HepG2 (cell line): ENCODE data around the gene ALKBH4. TPM values are rescaled to one million over a fixed set of nuclear protein-coding genes. Genes with fewer than 3 reads are reported as not detected.

Experiments used
- ATAC-seq: fragments of 200-7000 bp; cut with Tn5 transposase; 3 replicates; pipeline ENCODE4 v1.9.1; 2020; ENCODE audit warnings: mild to moderate bottlenecking, moderate library complexity
- BruUV-seq: library from RNA; stranded (reverse); fragments of 400-500 nt; replicated peaks from 2 replicates; lab custom pipeline; 2021; lab: Mats Ljungman, UMichigan
- CTCF ChIA-PET: fragments of 300-600 bp; formaldehyde crosslinking; extraction: SDS; loops from one replicate; lab custom pipeline; 2021; ENCODE audit warnings: low total read pairs, inconsistent platforms, low intra/inter-chr PET ratio; lab: Yijun Ruan, JAX
- POLR2A ChIA-PET: fragments of 350-600 bp; sonication (Branson Sonifier 250); formaldehyde crosslinking; loops from one replicate; lab custom pipeline; 2020; ENCODE audit warnings: antibody characterized with exemption, inconsistent platforms; lab: Yijun Ruan, JAX
- DNase-seq: peaks from one replicate; pipeline ENCODE4 v3.0.0-alpha.2; 2015; ENCODE audit warnings: low spot score
- FAIRE-seq: peaks from 3 replicates; lab custom pipeline; 2011; peaks lifted over from hg19 to GRCh38; lab: Jason Lieb, UNC
- H2AFZ ChIP-seq: one replicate; pipeline ENCODE4 v1.6.1; 2011; ENCODE audit warnings: low read length, inconsistent platforms
- H3K27ac ChIP-seq: fragments of 300-600 bp; 3 replicates; pipeline ENCODE4 v1.8.0; 2011; ENCODE audit warnings: mixed run types, mild to moderate bottlenecking, mixed read lengths, low read length, inconsistent platforms; ENCODE audit not compliant: insufficient read depth; ENCODE audit errors: extremely low read length
- H3K27me3 ChIP-seq, 2 experiments: fragments of 200-600 bp in 1 of 2; 2 replicates in 1 of 2; 3 replicates in 1 of 2; pipeline versions ENCODE4 v1.6.0 to v1.8.0; 2011; ENCODE audit warnings: low read length in 2 of 2, mild to moderate bottlenecking in 2 of 2, moderate library complexity in 2 of 2, inconsistent platforms in 1 of 2; ENCODE audit not compliant: insufficient read depth in 2 of 2, control insufficient read depth in 1 of 2
- H3K36me3 ChIP-seq, 2 experiments: fragments of 200-600 bp in 1 of 2; replicated peaks in 1 of 2; 2 replicates in 1 of 2; 3 replicates in 1 of 2; pipeline versions ENCODE4 v1.5.1 to v1.8.0; 2011; ENCODE audit warnings: low read length in 2 of 2, inconsistent platforms in 1 of 2; ENCODE audit not compliant: insufficient read depth in 2 of 2, control insufficient read depth in 1 of 2
- H3K4me1 ChIP-seq: 2 replicates; pipeline ENCODE4 v1.5.1; 2012; ENCODE audit warnings: low read length, inconsistent platforms; ENCODE audit not compliant: insufficient read depth
- H3K4me2 ChIP-seq: 2 replicates; pipeline ENCODE4 v1.6.0; 2011; ENCODE audit warnings: low read depth, low read length, inconsistent platforms
- H3K4me3 ChIP-seq, 3 experiments: fragments of 200-600 bp in 1 of 3; sonication (generic), shearing (Covaris generic) in 1 of 3; replicated peaks in 1 of 3; 2 replicates each; pipeline ENCODE4 v1.5.1; 2011 to 2016; ENCODE audit warnings: low read length in 3 of 3, inconsistent platforms in 2 of 3, low read depth in 2 of 3, mild to moderate bottlenecking in 2 of 3, control low read depth in 1 of 3, mixed read lengths in 1 of 3; ENCODE audit not compliant: insufficient read depth in 1 of 3
- H3K79me2 ChIP-seq: one replicate; pipeline ENCODE4 v1.6.1; 2011; ENCODE audit warnings: low read length, inconsistent platforms; ENCODE audit not compliant: insufficient read depth
- H3K9ac ChIP-seq: 2 replicates; pipeline ENCODE4 v1.6.0; 2011; ENCODE audit warnings: mild to moderate bottlenecking, low read depth, low read length, inconsistent platforms; ENCODE audit not compliant: insufficient read depth
- H3K9me3 ChIP-seq: 2 replicates; pipeline ENCODE4 v1.5.1; 2012; ENCODE audit warnings: mild to moderate bottlenecking, low read length
- H4K20me1 ChIP-seq: 2 replicates; pipeline ENCODE4 v1.6.0; 2011; ENCODE audit warnings: inconsistent platforms, mild to moderate bottlenecking, low read length, moderate library complexity; ENCODE audit not compliant: insufficient read depth
- BRD4 ChIP-seq: sonication (generic); formaldehyde crosslinking; IDR thresholded peaks from 2 replicates; pipeline ENCODE4 v1.4.0; 2020; ENCODE audit warnings: missing genetic modification reagents
- CBFB ChIP-seq: sonication (generic); formaldehyde crosslinking; IDR thresholded peaks from 2 replicates; pipeline ENCODE4 v1.4.0; 2020; ENCODE audit warnings: missing genetic modification reagents
- EHMT2 ChIP-seq: fragments of 200-600 bp; sonication (generic); IDR thresholded peaks from 2 replicates; pipeline ENCODE4 v1.7.0; 2017; ENCODE audit warnings: antibody characterized with exemption, low read depth, low read length, borderline replicate concordance
- ELK4 ChIP-seq: sonication (generic); formaldehyde crosslinking; IDR thresholded peaks from 2 replicates; pipeline ENCODE4 v1.9.0; 2021; ENCODE audit warnings: missing genetic modification reagents, borderline replicate concordance
- GLI4 ChIP-seq: sonication (generic); formaldehyde crosslinking; IDR thresholded peaks from 2 replicates; pipeline ENCODE4 v1.5.1; 2020; ENCODE audit warnings: missing genetic modification reagents, mild to moderate bottlenecking, moderate library complexity, borderline replicate concordance
- GZF1 ChIP-seq: sonication (generic); formaldehyde crosslinking; IDR thresholded peaks from 2 replicates; pipeline ENCODE4 v1.5.1; 2020; ENCODE audit warnings: mild to moderate bottlenecking, missing genetic modification reagents
- MBNL3 ChIP-seq: fragments of 250-450 bp; sonication (Bioruptor Pico); conservative IDR thresholded peaks from 2 replicates; pipeline ENCODE4 v1.8.0; 2022; ENCODE audit warnings: mild to moderate bottlenecking, inconsistent platforms
- U2AF1 ChIP-seq: fragments of 200-400 bp; formaldehyde crosslinking; optimal IDR thresholded peaks from 2 replicates; pipeline ENCODE3; 2017; ENCODE audit warnings: mild to moderate bottlenecking, low read depth, low read length
- ZBTB38 ChIP-seq: sonication (generic); formaldehyde crosslinking; IDR thresholded peaks from 2 replicates; pipeline ENCODE4 v1.5.1; 2020; ENCODE audit warnings: mild to moderate bottlenecking, missing genetic modification reagents
- ZBTB44 ChIP-seq: sonication (generic); formaldehyde crosslinking; IDR thresholded peaks from 2 replicates; pipeline ENCODE4 v1.4.0; 2020; ENCODE audit warnings: missing genetic modification reagents
- ZMYM3 ChIP-seq: sonication (generic); formaldehyde crosslinking; IDR thresholded peaks from 2 replicates; pipeline ENCODE4 v1.5.1; 2020; ENCODE audit warnings: mild to moderate bottlenecking, missing genetic modification reagents
- ZNF737 ChIP-seq: sonication (generic); formaldehyde crosslinking; IDR thresholded peaks from 2 replicates; pipeline ENCODE4 v1.5.0; 2020; ENCODE audit warnings: missing genetic modification reagents, mild to moderate bottlenecking, borderline replicate concordance
- ZNF773 ChIP-seq: sonication (generic); formaldehyde crosslinking; IDR thresholded peaks from 2 replicates; pipeline ENCODE4 v1.4.0; 2020; ENCODE audit warnings: missing genetic modification reagents, borderline replicate concordance
- ZNF839 ChIP-seq: sonication (generic); formaldehyde crosslinking; IDR thresholded peaks from 2 replicates; pipeline ENCODE4 v1.4.0; 2020; ENCODE audit warnings: missing genetic modification reagents, mild to moderate bottlenecking, borderline replicate concordance
- WGBS: methylation state at CpG from one replicate; pipeline ENCODE4 v1.1.6; 2017; ENCODE audit warnings: low lambda C conversion rate; 5-methylcytosine and 5-hydroxymethylcytosine counted together
- in situ Hi-C: cut with HindIII; loops from 2 replicates; pipeline ENCODE4 v1.10.0; 2017; ENCODE audit warnings: low pct_unique_long_range_greater_than_20kb; ENCODE audit not compliant: extremely low pct_ligation_motif_present
- intact Hi-C: fragments of 100-400 bp; cut with micrococcal nuclease; formaldehyde crosslinking; loops from one replicate; pipeline ENCODE4 v1.10.0; 2022; ENCODE audit not compliant: unreplicated experiment
- polyA plus RNA-seq, 8 experiments: library from polyadenylated mRNA; depleted of rRNA in 3 of 8; stranded (reverse) in 7 of 8; unstranded in 1 of 8; fragments of >200 nt; fragmentation: Illumina TruSeq in 4 of 8; extraction: Trizol in 4 of 8; gene quantifications; 2 replicates each; pipeline versions ENCODE4 v1.2.1 to v1.2.3, GENCODE V29; 2011 to 2016; ENCODE audit warnings: low read depth in 4 of 8, missing spikeins in 1 of 8, mixed read lengths in 1 of 8; ENCODE audit not compliant: insufficient read depth in 1 of 8
- total RNA-seq, 5 experiments: library from RNA; depleted of rRNA; stranded (reverse); fragments of >200 nt; fragmentation: Illumina TruSeq; extraction: Trizol; gene quantifications; 2 replicates each; pipeline ENCODE4 v1.2.3, GENCODE V29; 2016; ENCODE audit warnings: low read depth in 1 of 5
- TF ChIP-seq, protein P1 (sequence below): sonication (generic); formaldehyde crosslinking; IDR thresholded peaks from 2 replicates; pipeline ENCODE4 v1.5.0; 2020; ENCODE audit warnings: mild to moderate bottlenecking, low read depth, missing genetic modification reagents, borderline replicate concordance
- TF ChIP-seq, protein P2 (sequence below): sonication (generic); formaldehyde crosslinking; IDR thresholded peaks from 2 replicates; pipeline ENCODE4 v1.4.0; 2020; ENCODE audit warnings: mild to moderate bottlenecking, missing genetic modification reagents

The ALKBH4 gene
- total and polyA plus RNA-seq, 2 of the 13 experiments (the other 11 are each of a cell fraction or from before 2014, with no cell fraction given): 2.6 to 8.8 TPM

GRCh38 chr7:102451371-102452054, 13.2 kb downstream of the ALKBH4 start:
- Histone ChIP-seq H3K4me1 (peaks cover 16% of the 10 kb centered on the region), H3K79me2 (no peaks in the 10 kb centered on the region), H3K4me3 (peak overlapping the region in 2 of 3 experiments; percentile 44 to 66; a peak in 5 of 6 replicates), H3K27ac (no peak overlapping the region), H3K27me3 (no peaks in the 10 kb centered on the region), H2AFZ (peak overlapping the region; percentile 29), H4K20me1 (no peaks in the 10 kb centered on the region), H3K36me3 (no peaks in the 10 kb centered on the region; a peak in 1 of 5 replicates), H3K9me3 (no peaks in the 10 kb centered on the region), H3K4me2 (peak overlapping the region; percentile 91), H3K9ac (peak overlapping the region; percentile 59)
- peak; percentile 67 for DNase-seq
- ATAC-seq: peak; percentile 93
- no TSS peak for BruUV-seq
- 67% methylated on average over 7 of the region's 23 CpGs for WGBS
- intact Hi-C loops: loop anchor here (1.0 kb wide), 1 partner anchor 47 kb away; no protein-coding TSS in a partner anchor
- CTCF ChIA-PET: interaction anchor here (1.1 kb wide), 1 partner anchor 39 kb away, joined by 3 read pairs; no protein-coding TSS in a partner anchor
- FAIRE-seq: peak; percentile 66
- POLR2A ChIA-PET: interaction anchor here (0.5 to 1.7 kb wide), 4 partner anchors 8 to 34 kb away, joined by 3 to 5 read pairs (median 4); no protein-coding TSS in a partner anchor
- in situ Hi-C loops: no loop called here
- TF ChIP-seq ELK4 (CRISPR knock-in tag) (no peak), GZF1 (CRISPR knock-in tag) (no peak), GLI4 (CRISPR knock-in tag) (no peak), CBFB (CRISPR knock-in tag) (no peak), ZMYM3 (no peak), ZBTB38 (CRISPR knock-in tag) (peak; percentile 34; the same call in 1 of the 2 replicates), ZNF773 (CRISPR knock-in tag) (no peak), EHMT2 (no peak), ZNF737 (CRISPR knock-in tag) (no peak), ZBTB44 (CRISPR knock-in tag) (no peak), MBNL3 (CRISPR knock-in tag) (no peak), BRD4 (no peak; the same call in 1 of the 2 replicates), ZNF839 (CRISPR knock-in tag) (no peak), U2AF1 (no peak)
- TF ChIP-seq, protein P1, sequence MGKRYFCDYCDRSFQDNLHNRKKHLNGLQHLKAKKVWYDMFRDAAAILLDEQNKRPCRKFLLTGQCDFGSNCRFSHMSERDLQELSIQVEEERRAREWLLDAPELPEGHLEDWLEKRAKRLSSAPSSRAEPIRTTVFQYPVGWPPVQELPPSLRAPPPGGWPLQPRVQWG (CRISPR knock-in tag): no peak
- TF ChIP-seq, protein P2, sequence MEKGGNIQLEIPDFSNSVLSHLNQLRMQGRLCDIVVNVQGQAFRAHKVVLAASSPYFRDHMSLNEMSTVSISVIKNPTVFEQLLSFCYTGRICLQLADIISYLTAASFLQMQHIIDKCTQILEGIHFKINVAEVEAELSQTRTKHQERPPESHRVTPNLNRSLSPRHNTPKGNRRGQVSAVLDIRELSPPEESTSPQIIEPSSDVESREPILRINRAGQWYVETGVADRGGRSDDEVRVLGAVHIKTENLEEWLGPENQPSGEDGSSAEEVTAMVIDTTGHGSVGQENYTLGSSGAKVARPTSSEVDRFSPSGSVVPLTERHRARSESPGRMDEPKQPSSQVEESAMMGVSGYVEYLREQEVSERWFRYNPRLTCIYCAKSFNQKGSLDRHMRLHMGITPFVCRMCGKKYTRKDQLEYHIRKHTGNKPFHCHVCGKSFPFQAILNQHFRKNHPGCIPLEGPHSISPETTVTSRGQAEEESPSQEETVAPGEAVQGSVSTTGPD (CRISPR knock-in tag): no peak
